Natural killer cell (primary cell): ENCODE measurements around the gene PTRH1. TPM values are rescaled to one million over a fixed set of nuclear protein-coding genes. Genes with fewer than 3 reads are reported as not detected.

Experiments
- ATAC-seq, 3 donors: fragments of 150-1000 bp in 2 of 3; fragments of 200-7000 bp in 1 of 3; cut with Tn5 transposase; 1 replicate in 1 of 3; 2 replicates in 2 of 3; pipeline ENCODE4 v1.10.0; 2021; ENCODE audit warnings: mild to moderate bottlenecking in 2 of 3, moderate library complexity in 2 of 3
- DNase-seq, 2 donors: peaks; one replicate each; pipeline versions ENCODE4 v3.0.0 to v3.0.0-alpha.2; 2013 to 2021; ENCODE audit warnings: mixed read lengths in 1 of 2
- H3K27ac ChIP-seq: one replicate; pipeline ENCODE4 v1.5.1; 2013; ENCODE audit warnings: mild to moderate bottlenecking, low read length
- H3K27me3 ChIP-seq: one replicate; pipeline ENCODE4 v1.6.1; 2013; ENCODE audit warnings: low read length; ENCODE audit not compliant: control insufficient read depth, insufficient read depth
- H3K36me3 ChIP-seq: one replicate; pipeline ENCODE4 v1.6.1; 2013; ENCODE audit warnings: low read length; ENCODE audit not compliant: control insufficient read depth, insufficient read depth
- H3K4me1 ChIP-seq: one replicate; pipeline ENCODE4 v1.6.1; 2013; ENCODE audit warnings: low read length; ENCODE audit not compliant: control insufficient read depth, insufficient read depth
- H3K4me3 ChIP-seq: one replicate; pipeline ENCODE4 v1.5.1; 2013; ENCODE audit warnings: low read length
- H3K9me3 ChIP-seq: one replicate; pipeline ENCODE4 v1.6.1; 2013; ENCODE audit warnings: low read length; ENCODE audit not compliant: control insufficient read depth, insufficient read depth
- H3K27ac Mint-ChIP-seq, 2 donors: one replicate each; pipeline ENCODE4 v1.8.0; 2022; ENCODE audit warnings: mild to moderate bottlenecking in 2 of 2, mixed read lengths in 2 of 2, moderate library complexity in 1 of 2
- H3K27me3 Mint-ChIP-seq, 2 donors: one replicate each; pipeline ENCODE4 v1.8.0; 2022; ENCODE audit warnings: low read depth in 2 of 2, mixed read lengths in 2 of 2
- H3K36me3 Mint-ChIP-seq: one replicate; pipeline ENCODE4 v1.8.0; 2022; ENCODE audit warnings: mixed read lengths
- H3K4me1 Mint-ChIP-seq, 2 donors: one replicate each; pipeline ENCODE4 v1.8.0; 2022; ENCODE audit warnings: mixed read lengths in 2 of 2
- H3K4me3 Mint-ChIP-seq: one replicate; pipeline ENCODE4 v1.8.0; 2022; ENCODE audit warnings: mild to moderate bottlenecking, moderate library complexity, mixed read lengths
- H3K9me3 Mint-ChIP-seq, 2 donors: one replicate each; pipeline ENCODE4 v1.8.0; 2022; ENCODE audit warnings: mixed read lengths in 2 of 2
- WGBS: methylation state at CpG from one replicate; pipeline ENCODE4 v1.1.7; 2013; ENCODE audit warnings: missing lambda C conversion rate; ENCODE audit not compliant: insufficient coverage; 5-methylcytosine and 5-hydroxymethylcytosine counted together
- intact Hi-C: fragments of 100-400 bp; cut with micrococcal nuclease; formaldehyde crosslinking; loops from one replicate; pipeline ENCODE4 v1.14.2; 2022
- total RNA-seq, 4 donors: library from RNA; stranded (reverse); fragments of 120-200 nt in 1 of 4; gene quantifications; one replicate each; pipeline versions ENCODE4 v1.2.3 to v1.2.4, GENCODE V29; 2013 to 2022
- TF ChIP-seq, protein P1 (sequence below): fragments of 200-600 bp; IDR thresholded peaks from one replicate; pipeline ENCODE4 v1.8.0; 2022; ENCODE audit warnings: antibody characterized with exemption

The PTRH1 gene
- total RNA-seq, 3 donors from 2014 or later (not counting 1 experiment from before 2014, with no cell fraction given) = 6.9 to 11.5 (median 11.0) TPM

- Histone ChIP-seq H3K27ac (no peak overlapping the region), H3K36me3 (no peaks in the 10 kb centered on the region), H3K27me3 (no peaks in the 10 kb centered on the region), H3K9me3 (no peaks in the 10 kb centered on the region), H3K4me1 (no peaks in the 10 kb centered on the region), H3K4me3 (no peak overlapping the region)
- TF ChIP-seq, protein P1, sequence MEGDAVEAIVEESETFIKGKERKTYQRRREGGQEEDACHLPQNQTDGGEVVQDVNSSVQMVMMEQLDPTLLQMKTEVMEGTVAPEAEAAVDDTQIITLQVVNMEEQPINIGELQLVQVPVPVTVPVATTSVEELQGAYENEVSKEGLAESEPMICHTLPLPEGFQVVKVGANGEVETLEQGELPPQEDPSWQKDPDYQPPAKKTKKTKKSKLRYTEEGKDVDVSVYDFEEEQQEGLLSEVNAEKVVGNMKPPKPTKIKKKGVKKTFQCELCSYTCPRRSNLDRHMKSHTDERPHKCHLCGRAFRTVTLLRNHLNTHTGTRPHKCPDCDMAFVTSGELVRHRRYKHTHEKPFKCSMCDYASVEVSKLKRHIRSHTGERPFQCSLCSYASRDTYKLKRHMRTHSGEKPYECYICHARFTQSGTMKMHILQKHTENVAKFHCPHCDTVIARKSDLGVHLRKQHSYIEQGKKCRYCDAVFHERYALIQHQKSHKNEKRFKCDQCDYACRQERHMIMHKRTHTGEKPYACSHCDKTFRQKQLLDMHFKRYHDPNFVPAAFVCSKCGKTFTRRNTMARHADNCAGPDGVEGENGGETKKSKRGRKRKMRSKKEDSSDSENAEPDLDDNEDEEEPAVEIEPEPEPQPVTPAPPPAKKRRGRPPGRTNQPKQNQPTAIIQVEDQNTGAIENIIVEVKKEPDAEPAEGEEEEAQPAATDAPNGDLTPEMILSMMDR = no peak
- 91% methylated on average over 19 of the region's 20 CpGs for WGBS
- H3K27me3 Mint-ChIP-seq = no peaks in the 10 kb centered on the region
- H3K27ac Mint-ChIP-seq = no peak overlapping the region
- no peak for ATAC-seq
- H3K4me3 Mint-ChIP-seq = no peak overlapping the region
- H3K36me3 Mint-ChIP-seq = no peaks in the 10 kb centered on the region
- DNase-seq = no peak
- intact Hi-C loops = no loop called here
- H3K4me1 Mint-ChIP-seq = no peaks in the 10 kb centered on the region
- H3K9me3 Mint-ChIP-seq = no peaks in the 10 kb centered on the region
Measured at GRCh38 chr9:127692071-127692470, 23.4 kb downstream of the PTRH1 start.

GRCh38 chr9:127690735-127691134, 24.7 kb downstream of the PTRH1 start:
- DNase-seq = no peak
- H3K27me3 ChIP-seq = no peaks in the 10 kb centered on the region
- no peak overlapping the region for H3K4me3 ChIP-seq
- H3K9me3 ChIP-seq = no peaks in the 10 kb centered on the region
- Mint-ChIP-seq H3K4me3 (no peak overlapping the region), H3K27me3 (no peaks in the 10 kb centered on the region), H3K27ac (no peak overlapping the region), H3K36me3 (no peaks in the 10 kb centered on the region), H3K4me1 (no peaks in the 10 kb centered on the region), H3K9me3 (no peaks in the 10 kb centered on the region)
- 97% methylated on average over 9 of the region's 10 CpGs for WGBS
- H3K4me1 ChIP-seq = no peaks in the 10 kb centered on the region
- no peak for ATAC-seq
- TF ChIP-seq, protein P1 = no peak
- intact Hi-C loops = no loop called here
- no peaks in the 10 kb centered on the region for H3K36me3 ChIP-seq
- no peak overlapping the region for H3K27ac ChIP-seq

- Histone ChIP-seq H3K4me3 (no peak overlapping the region), H3K36me3 (no peaks in the 10 kb centered on the region), H3K27me3 (no peaks in the 10 kb centered on the region), H3K4me1 (no peaks in the 10 kb centered on the region), H3K27ac (no peak overlapping the region), H3K9me3 (no peaks in the 10 kb centered on the region)
- DNase-seq (no peak), ATAC-seq (no peak)
- H3K27ac Mint-ChIP-seq = no peak overlapping the region
- H3K9me3 Mint-ChIP-seq = no peaks in the 10 kb centered on the region
- TF ChIP-seq, protein P1 = no peak
- intact Hi-C loops = no loop called here
- H3K27me3 Mint-ChIP-seq = no peaks in the 10 kb centered on the region
- 91% methylated on average over 13 of the region's 13 CpGs for WGBS
- H3K36me3 Mint-ChIP-seq = no peaks in the 10 kb centered on the region
- H3K4me1 Mint-ChIP-seq = no peaks in the 10 kb centered on the region
- H3K4me3 Mint-ChIP-seq = no peak overlapping the region
Measured at GRCh38 chr9:127689329-127690000, 26.0 kb downstream of the PTRH1 start.
